Upper lobe of right lung (tissue), 1 donor: ENCODE data around the gene SLC9A9. TPM values are rescaled to one million over a fixed set of nuclear protein-coding genes. Genes with fewer than 3 reads are reported as not detected.

ENCODE experiments used
- ATAC-seq: fragments of 200-7000 bp; cut with Tn5 transposase; one replicate; pipeline ENCODE4 v1.9.1; 2020; ENCODE audit warnings: mild to moderate bottlenecking, moderate library complexity
- DNase-seq: peaks from one replicate; pipeline ENCODE4 v3.0.0-alpha.2; 2020
- H3K27ac ChIP-seq: fragments of 200-600 bp; one replicate; pipeline ENCODE4 v1.8.0; 2022
- H3K27me3 ChIP-seq: fragments of 200-600 bp; one replicate; pipeline ENCODE4 v1.8.0; 2022; ENCODE audit warnings: mild to moderate bottlenecking
- H3K36me3 ChIP-seq: fragments of 200-600 bp; one replicate; pipeline ENCODE4 v1.8.0; 2022
- H3K4me1 ChIP-seq: fragments of 200-600 bp; one replicate; pipeline ENCODE4 v1.8.0; 2022
- H3K4me3 ChIP-seq: fragments of 200-600 bp; one replicate; pipeline ENCODE4 v1.8.0; 2022; ENCODE audit warnings: mild to moderate bottlenecking
- H3K9me3 ChIP-seq: fragments of 200-600 bp; one replicate; pipeline ENCODE4 v1.8.0; 2022
- CTCF ChIP-seq: fragments of 200-600 bp; IDR thresholded peaks from one replicate; pipeline ENCODE4 v1.8.0; 2022; ENCODE audit warnings: antibody characterized with exemption
- intact Hi-C: fragments of 100-400 bp; cut with DNase I; formaldehyde crosslinking; loops from one replicate; pipeline ENCODE4 v1.11.0; 2022
- total RNA-seq: library from RNA; stranded (reverse); fragmentation: NEBNext Ultra II Directional; extraction: Animal tissue kit (Norgen Biotek cat#: 25700); gene quantifications from one replicate; pipeline ENCODE4 v1.2.1, GENCODE V29; 2021
- donor health status: DM: no; HTN: yes; CAD: no; lungs with severe emphysema.

SLC9A9 gene
- total RNA-seq, 1 donor from 2014 or later: 13.3 TPM

DNA sequence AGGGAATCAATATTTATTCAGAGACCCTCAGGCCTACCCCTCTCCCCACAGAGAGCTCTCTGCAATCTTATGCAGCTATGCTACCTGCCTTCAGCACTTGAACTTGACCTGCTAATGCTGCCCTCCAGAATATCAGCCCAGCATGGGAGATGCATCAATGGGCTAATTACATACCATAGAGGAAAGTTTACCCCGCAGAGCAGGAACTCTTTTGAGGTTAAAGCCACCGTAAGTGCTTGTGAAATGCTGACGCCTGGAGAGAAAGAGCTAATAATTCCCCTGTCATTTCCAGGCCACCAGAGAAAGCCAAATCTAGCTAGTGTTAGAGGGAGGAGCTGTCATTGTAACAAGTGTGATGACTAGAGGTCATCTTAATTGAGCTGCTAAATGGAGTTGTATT lies 601.2 kb downstream of the SLC9A9 start:
- no peaks in the 10 kb centered on the region for H3K27me3 ChIP-seq
- no peak overlapping the region for H3K4me3 ChIP-seq
- no peaks in the 10 kb centered on the region for H3K4me1 ChIP-seq
- no peaks in the 10 kb centered on the region for H3K9me3 ChIP-seq
- intact Hi-C loops: no loop called here
- DNase-seq (no peak), ATAC-seq (no peak)
- H3K27ac ChIP-seq: no peak overlapping the region
- no peaks in the 10 kb centered on the region for H3K36me3 ChIP-seq
- no peak for TF ChIP-seq CTCF

GRCh38 chr3:143245692-143246091 lies 602.6 kb downstream of the SLC9A9 start:
- Histone ChIP-seq H3K36me3 (no peaks in the 10 kb centered on the region), H3K4me3 (no peak overlapping the region), H3K9me3 (no peaks in the 10 kb centered on the region), H3K27me3 (no peaks in the 10 kb centered on the region), H3K27ac (no peak overlapping the region), H3K4me1 (no peaks in the 10 kb centered on the region)
- no peak for TF ChIP-seq CTCF
- ATAC-seq (no peak), DNase-seq (no peak)
- intact Hi-C loops: no loop called here

DNA sequence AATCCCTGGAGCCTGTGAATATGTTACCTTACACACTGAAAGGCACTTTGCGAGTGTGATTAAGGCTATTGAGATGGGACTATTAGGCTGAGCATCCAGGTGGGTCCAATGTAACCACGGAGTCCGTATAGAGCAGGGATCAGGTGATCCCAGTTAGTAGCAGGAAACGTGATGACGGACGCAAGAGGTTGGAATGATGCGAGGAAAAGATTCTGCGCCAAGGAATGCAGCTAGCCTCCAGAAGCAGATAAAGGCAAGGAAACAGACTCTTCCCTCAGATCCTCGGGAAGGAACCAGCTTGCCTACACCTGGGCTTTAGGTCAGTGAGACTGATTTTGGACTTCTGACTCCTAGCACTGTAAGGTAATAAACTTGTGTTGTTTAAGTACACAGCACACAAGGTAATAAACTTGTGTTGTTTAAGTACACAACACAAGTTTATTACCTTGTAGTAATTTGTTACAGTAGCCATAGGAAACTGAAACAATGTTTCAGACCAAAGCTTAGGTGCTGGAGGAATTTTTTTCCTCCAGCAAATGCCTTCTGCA lies 603.7 kb downstream of the SLC9A9 start:
- TF ChIP-seq CTCF: no peak
- H3K36me3 ChIP-seq: no peaks in the 10 kb centered on the region
- H3K9me3 ChIP-seq: no peaks in the 10 kb centered on the region
- intact Hi-C loops: no loop called here
- H3K27me3 ChIP-seq: no peaks in the 10 kb centered on the region
- ATAC-seq (no peak), DNase-seq (no peak)
- no peaks in the 10 kb centered on the region for H3K4me1 ChIP-seq
- H3K4me3 ChIP-seq: no peak overlapping the region
- no peak overlapping the region for H3K27ac ChIP-seq

DNA sequence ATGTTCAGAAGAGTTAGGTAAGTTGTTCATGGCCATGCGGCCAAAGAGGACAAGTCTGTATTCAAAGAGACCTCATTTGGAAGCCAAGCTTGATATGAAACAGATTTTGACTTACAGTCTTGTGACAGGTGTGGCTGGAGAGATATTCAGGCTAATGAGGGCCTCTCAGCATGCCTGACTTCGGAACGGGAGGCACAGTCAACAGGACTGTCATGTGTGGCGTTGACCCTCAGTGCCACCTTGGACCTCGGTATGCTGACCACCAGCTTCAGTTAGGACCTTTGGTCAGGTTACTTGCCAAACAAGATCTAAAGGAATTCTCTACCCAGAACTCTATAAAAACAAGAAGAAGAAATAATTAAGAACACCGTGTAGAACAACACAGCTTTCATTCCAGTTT lies 604.6 kb downstream of the SLC9A9 start:
- Histone ChIP-seq H3K9me3 (no peaks in the 10 kb centered on the region), H3K4me1 (no peaks in the 10 kb centered on the region), H3K36me3 (no peaks in the 10 kb centered on the region), H3K27ac (no peak overlapping the region), H3K27me3 (no peaks in the 10 kb centered on the region), H3K4me3 (no peak overlapping the region)
- no peak for DNase-seq
- ATAC-seq: no peak
- no peak for TF ChIP-seq CTCF
- intact Hi-C loops: no loop called here

DNA sequence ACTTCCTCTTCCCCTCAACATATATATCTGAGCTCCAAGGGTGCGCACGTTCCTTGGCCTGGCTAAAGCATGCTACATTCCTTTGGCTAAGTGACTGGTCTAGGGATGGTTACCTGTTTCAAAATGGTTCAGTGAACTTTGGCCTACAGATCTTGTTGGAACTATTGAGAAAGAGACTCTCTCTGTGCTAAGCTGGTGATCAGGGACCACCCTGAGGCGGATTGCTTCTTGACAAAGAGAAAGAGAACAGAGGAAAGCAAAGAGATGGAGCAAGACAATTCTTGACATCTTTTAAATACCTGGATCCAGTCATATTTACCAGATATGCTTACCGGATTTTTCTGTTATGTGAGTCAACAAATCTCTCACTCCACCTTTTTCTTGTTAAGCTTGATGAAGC lies 605.6 kb downstream of the SLC9A9 start:
- intact Hi-C loops: no loop called here
- H3K27ac ChIP-seq: no peak overlapping the region
- H3K27me3 ChIP-seq: no peaks in the 10 kb centered on the region
- H3K36me3 ChIP-seq: no peaks in the 10 kb centered on the region
- no peak for TF ChIP-seq CTCF
- H3K4me3 ChIP-seq: no peak overlapping the region
- no peak for DNase-seq
- ATAC-seq: no peak
- no peaks in the 10 kb centered on the region for H3K4me1 ChIP-seq
- H3K9me3 ChIP-seq: no peaks in the 10 kb centered on the region

DNA sequence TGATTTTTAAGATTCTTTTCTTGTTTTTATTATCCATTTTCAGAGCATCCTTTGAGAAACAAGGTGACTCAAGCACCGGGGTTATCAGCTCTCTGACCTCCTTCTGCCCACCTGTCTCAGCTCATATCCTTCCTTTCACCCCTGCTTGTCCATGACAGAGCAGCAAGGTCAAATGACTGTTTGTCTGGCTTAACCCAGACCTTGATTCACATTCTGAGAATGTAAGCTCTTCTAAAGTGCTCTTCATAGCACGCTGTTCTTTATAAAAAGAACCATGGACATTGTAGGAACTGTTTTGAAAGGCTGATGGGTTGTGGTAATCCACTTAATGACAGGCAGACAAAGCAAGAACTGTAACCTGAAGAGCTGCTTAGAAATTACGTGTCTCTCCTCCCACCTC lies 606.2 kb downstream of the SLC9A9 start:
- intact Hi-C loops: no loop called here
- no peak overlapping the region for H3K27ac ChIP-seq
- no peak for ATAC-seq

More for the DNA sequence above, 606.2 kb downstream of the SLC9A9 start:
- Histone ChIP-seq H3K36me3 (no peaks in the 10 kb centered on the region), H3K4me1 (no peaks in the 10 kb centered on the region), H3K27me3 (no peaks in the 10 kb centered on the region), H3K4me3 (no peak overlapping the region), H3K9me3 (no peaks in the 10 kb centered on the region)
- no peak for DNase-seq
- TF ChIP-seq CTCF: no peak
